ENCODE data around the gene EDN1. TPM values are rescaled to one million over a fixed set of nuclear protein-coding genes. Genes with fewer than 3 reads are reported as not detected.

Gene EDN1
- 10 to 100 TPM; 12.8 to 18.4 TPM for total RNA-seq
- polyA plus RNA-seq (ENCODE audit: insufficient read depth, low read depth, low replicate concordance): 6.4 TPM
- long read RNA-seq, donor 1, partial matches to known transcripts: 0 of 1 reads
- long read RNA-seq, donor 1, other reads (novel, unspliced or antisense): 0 of 1 reads
- long read RNA-seq, donor 2: 0 reads

GRCh38 chr6:12289933-12290820, at the start of gene EDN1:
Gene EDN1, plus strand, starts transcription at chr6:12290361. Its CDS starts 269 bp downstream, at chr6:12290630.
- H3K27me3 ChIP-seq: no peaks in the 10 kb centered on the region
- H3K4me3 ChIP-seq: peak within 1 kb of the TSS; percentile 29 to 63
- intact Hi-C loops (cut with DNase I; ENCODE audit: low total_unique reads): no loop called here
- WGBS, 2 donors: 1% methylated on average over 38 of the region's 38 CpGs
- no peaks in the 10 kb centered on the region for H3K9me3 ChIP-seq
- H3K36me3 ChIP-seq (ENCODE audit: low read depth, missing control alignments): no peaks in the 10 kb centered on the region
- H3K27ac ChIP-seq: peak within 1 kb of the TSS; percentile 58 to 59
- no peak for TF ChIP-seq POLR2A (IDR thresholded peaks at IDR 0.05)
- peak in 2 of 3 experiments; percentile 22 to 47 for TF ChIP-seq CTCF (IDR thresholded peaks at IDR 0.05)
- peaks cover 4% of the 10 kb centered on the region for H3K4me1 ChIP-seq
- peak; percentile 82 for DNase-seq

- Histone ChIP-seq H3K4me1 (no peaks in the 10 kb centered on the region), H3K36me3 (ENCODE audit: low read depth, missing control alignments) (no peaks in the 10 kb centered on the region), H3K27ac (no peak overlapping the region), H3K27me3 (no peaks in the 10 kb centered on the region), H3K9me3 (no peaks in the 10 kb centered on the region), H3K4me3 (no peak overlapping the region)
- TF ChIP-seq POLR2A (IDR thresholded peaks at IDR 0.05) (no peak), CTCF (IDR thresholded peaks at IDR 0.05) (no peak)
- 84 to 88% methylated on average over 3 of the region's 3 CpGs for WGBS, 2 donors
- no peak for DNase-seq
- intact Hi-C loops (cut with DNase I; ENCODE audit: low total_unique reads): no loop called here
Observed at GRCh38 chr6:12241493-12242175, 48.5 kb upstream of the EDN1 start.

- H3K4me1 ChIP-seq: no peaks in the 10 kb centered on the region
- H3K9me3 ChIP-seq: no peaks in the 10 kb centered on the region
- no peak for DNase-seq
- no peak overlapping the region for H3K27ac ChIP-seq
- H3K4me3 ChIP-seq: no peak overlapping the region
- no peaks in the 10 kb centered on the region for H3K36me3 ChIP-seq (ENCODE audit: low read depth, missing control alignments)
- intact Hi-C loops (cut with DNase I; ENCODE audit: low total_unique reads): no loop called here
- H3K27me3 ChIP-seq: no peaks in the 10 kb centered on the region
- WGBS, 2 donors: 76 to 82% methylated on average over 2 of the region's 2 CpGs
- TF ChIP-seq POLR2A (IDR thresholded peaks at IDR 0.05) (no peak), CTCF (IDR thresholded peaks at IDR 0.05) (no peak)
Observed at GRCh38 chr6:12243169-12243568, 47.0 kb upstream of the EDN1 start.

- H3K27ac ChIP-seq: no peak overlapping the region
- 78 to 86% methylated on average over 1 of the region's 1 CpG for WGBS, 2 donors
Observed at GRCh38 chr6:12245360-12245759, 44.8 kb upstream of the EDN1 start.

More at GRCh38 chr6:12245360-12245759, 44.8 kb upstream of the EDN1 start:
- H3K36me3 ChIP-seq (ENCODE audit: low read depth, missing control alignments): no peaks in the 10 kb centered on the region
- H3K4me3 ChIP-seq: no peak overlapping the region
- H3K27me3 ChIP-seq: no peaks in the 10 kb centered on the region
- intact Hi-C loops (cut with DNase I; ENCODE audit: low total_unique reads): no loop called here
- no peaks in the 10 kb centered on the region for H3K9me3 ChIP-seq
- TF ChIP-seq CTCF (IDR thresholded peaks at IDR 0.05) (no peak), POLR2A (IDR thresholded peaks at IDR 0.05) (no peak)
- no peaks in the 10 kb centered on the region for H3K4me1 ChIP-seq
- no peak for DNase-seq

All from testis (tissue), 5 donors.